Naive thymus-derived CD4-positive, alpha-beta T cell (primary cell): ENCODE results near the gene GALNT2. TPM values are rescaled to one million over a fixed set of nuclear protein-coding genes. Genes with fewer than 3 reads are reported as not detected.

Source experiments
- ATAC-seq: fragments of 150-1000 bp; cut with Tn5 transposase; 2 replicates; pipeline ENCODE4 v1.10.0; 2021; ENCODE audit warnings: mild to moderate bottlenecking, moderate library complexity
- CTCF ChIA-PET: fragments of 350-600 bp; sonication (Branson Sonifier 250); formaldehyde crosslinking; loops from one replicate; lab custom pipeline; 2021; ENCODE audit warnings: antibody characterized with exemption; lab: Charles Lee
- POLR2A ChIA-PET: fragments of 350-600 bp; sonication (Branson Sonifier 250); formaldehyde crosslinking; loops from one replicate; lab custom pipeline; 2021; ENCODE audit warnings: antibody characterized with exemption, inconsistent platforms; lab: Charles Lee
- DNase-seq, 9 donors: peaks; one replicate each; pipeline versions ENCODE4 v3.0.0 to v3.0.0-alpha.2; 2020 to 2022; ENCODE audit warnings: mixed read lengths in 1 of 9
- H3K27ac ChIP-seq: one replicate; pipeline ENCODE4 v1.7.0; 2013; ENCODE audit warnings: mild to moderate bottlenecking, low read depth, low read length, moderate library complexity
- H3K27me3 ChIP-seq, 2 donors: one replicate each; pipeline ENCODE4 v1.7.0; 2013; ENCODE audit warnings: low read length in 2 of 2, mild to moderate bottlenecking in 2 of 2, moderate library complexity in 2 of 2; ENCODE audit not compliant: control insufficient read depth in 2 of 2, insufficient read depth in 2 of 2
- H3K36me3 ChIP-seq, 3 experiments: 1 replicate in 2 of 3; 2 replicates in 1 of 3; pipeline ENCODE4 v1.7.0; 2013; ENCODE audit warnings: low read length in 3 of 3, mild to moderate bottlenecking in 3 of 3, moderate library complexity in 1 of 3; ENCODE audit not compliant: insufficient read depth in 3 of 3, control insufficient read depth in 2 of 3
- H3K4me1 ChIP-seq, 2 donors: one replicate each; pipeline ENCODE4 v1.7.0; 2013; ENCODE audit warnings: low read length in 2 of 2, mild to moderate bottlenecking in 2 of 2, moderate library complexity in 1 of 2; ENCODE audit not compliant: control insufficient read depth in 2 of 2, insufficient read depth in 2 of 2
- H3K4me3 ChIP-seq: 2 replicates; pipeline ENCODE4 v1.7.0; 2013; ENCODE audit warnings: mild to moderate bottlenecking, low read length
- H3K9me3 ChIP-seq, 3 experiments: 1 replicate in 2 of 3; 2 replicates in 1 of 3; pipeline ENCODE4 v1.7.0; 2013; ENCODE audit warnings: low read length in 3 of 3; ENCODE audit not compliant: control insufficient read depth in 2 of 3
- H3K27ac Mint-ChIP-seq, 9 donors: one replicate each; pipeline ENCODE4 v1.8.0; 2020 to 2022; ENCODE audit warnings: mixed read lengths in 9 of 9, mild to moderate bottlenecking in 8 of 9, moderate library complexity in 5 of 9, inconsistent platforms in 2 of 9
- H3K27me3 Mint-ChIP-seq, 5 donors: one replicate each; pipeline ENCODE4 v1.8.0; 2021 to 2022; ENCODE audit warnings: mixed read lengths in 5 of 5, mild to moderate bottlenecking in 1 of 5
- H3K36me3 Mint-ChIP-seq, 5 donors: one replicate each; pipeline ENCODE4 v1.8.0; 2020 to 2022; ENCODE audit warnings: mixed read lengths in 5 of 5, mild to moderate bottlenecking in 3 of 5, inconsistent platforms in 1 of 5
- H3K4me1 Mint-ChIP-seq, 7 donors: one replicate each; pipeline ENCODE4 v1.8.0; 2020 to 2022; ENCODE audit warnings: mixed read lengths in 7 of 7, mild to moderate bottlenecking in 3 of 7, inconsistent platforms in 1 of 7
- H3K4me3 Mint-ChIP-seq, 10 donors: one replicate each; pipeline ENCODE4 v1.8.0; 2020 to 2022; ENCODE audit warnings: mild to moderate bottlenecking in 10 of 10, mixed read lengths in 10 of 10, moderate library complexity in 6 of 10, inconsistent platforms in 2 of 10
- H3K9me3 Mint-ChIP-seq, 11 donors: one replicate each; pipeline ENCODE4 v1.8.0; 2020 to 2022; ENCODE audit warnings: mixed read lengths in 11 of 11, mild to moderate bottlenecking in 4 of 11, inconsistent platforms in 1 of 11, moderate library complexity in 1 of 11
- intact Hi-C, 2 donors: fragments of 100-400 bp; cut with micrococcal nuclease; formaldehyde crosslinking; loops; one replicate each; pipeline ENCODE4 v1.15.1; 2023
- polyA plus RNA-seq, 2 donors: library from polyadenylated mRNA; unstranded; fragments of 300-500 nt; fragmentation: Illumina TruSeq; gene quantifications; one replicate each; pipeline ENCODE4 v1.2.3, GENCODE V29; 2021
- total RNA-seq, 6 experiments: library from RNA in 5 of 6; stranded (reverse) in 5 of 6; gene quantifications; 1 replicate in 5 of 6; 2 replicates in 1 of 6; pipeline ENCODE4 v1.2.3 and lab custom pipeline; 2021 to 2026

The GALNT2 gene
- total and polyA plus RNA-seq, 7 experiments from 2014 or later: 12.0 to 32.7 (median 23.3) TPM

DNA sequence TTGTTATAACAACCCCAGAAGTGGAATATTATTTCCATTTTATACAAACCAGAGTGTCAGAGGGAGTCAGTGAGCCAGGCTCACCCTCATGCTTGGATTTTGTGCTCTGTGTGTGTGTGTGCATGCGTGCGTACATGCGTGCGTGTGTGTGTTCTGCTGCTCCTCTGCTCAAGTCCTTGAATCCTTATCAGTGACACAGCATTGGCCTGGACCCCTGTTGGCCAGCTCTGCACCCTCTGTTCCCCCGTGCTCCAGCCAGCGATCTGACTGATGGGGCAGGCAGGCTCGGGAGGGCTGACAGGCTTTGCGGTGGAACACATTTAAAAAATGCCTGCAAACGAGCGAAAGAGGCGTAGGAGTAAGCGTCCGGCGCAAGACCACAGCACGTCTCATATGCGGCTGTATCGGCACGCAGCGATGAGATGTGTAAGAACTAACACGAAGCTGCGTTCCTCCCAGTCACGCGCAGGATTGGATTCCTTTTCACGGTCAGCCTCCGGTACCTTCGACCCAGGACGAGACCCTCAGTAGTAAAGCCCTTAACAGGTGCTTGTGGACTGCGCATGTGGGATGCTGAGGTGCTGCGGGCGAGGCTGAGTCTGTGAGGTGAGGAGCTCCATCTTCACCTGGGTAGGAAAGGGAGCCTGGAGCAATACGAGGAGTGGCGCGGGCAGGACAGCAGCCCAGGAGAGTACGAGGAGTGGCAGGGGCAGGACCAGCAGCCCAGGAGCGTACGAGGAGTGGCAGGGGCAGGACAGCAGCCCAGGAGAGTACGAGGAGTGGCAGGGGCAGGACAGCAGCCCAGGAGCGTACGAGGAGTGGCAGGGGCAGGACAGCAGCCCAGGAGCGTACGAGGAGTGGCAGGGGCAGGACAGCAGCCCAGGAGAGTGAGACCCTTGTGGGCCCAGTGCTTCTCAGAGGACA lies 130.9 kb downstream of the GALNT2 start:
- Mint-ChIP-seq H3K4me1 (peaks cover 4 to 24% (median 15%) of the 10 kb centered on the region in 7 donors), H3K4me3 (no peak overlapping the region), H3K27me3 (no peaks in the 10 kb centered on the region), H3K9me3 (no peaks in the 10 kb centered on the region), H3K36me3 (peaks cover 0 to 29% (median 8%) of the 10 kb centered on the region in 5 donors), H3K27ac (no peak overlapping the region)
- ATAC-seq (no peak), DNase-seq (no peak)
- H3K27me3 ChIP-seq: no peaks in the 10 kb centered on the region
- ChIA-PET CTCF (interaction anchor here (0.6 kb wide), 1 partner anchor 342 kb away, joined by 3 read pairs; no protein-coding TSS in a partner anchor), POLR2A (no interaction called here)
- intact Hi-C loops: no loop called here
- no peak overlapping the region for H3K27ac ChIP-seq
- no peaks in the 10 kb centered on the region for H3K4me1 ChIP-seq
- no peak overlapping the region for H3K4me3 ChIP-seq
- no peaks in the 10 kb centered on the region for H3K9me3 ChIP-seq
- peaks cover 0 to 6% (median under 1%) of the 10 kb centered on the region in 3 experiments for H3K36me3 ChIP-seq

DNA sequence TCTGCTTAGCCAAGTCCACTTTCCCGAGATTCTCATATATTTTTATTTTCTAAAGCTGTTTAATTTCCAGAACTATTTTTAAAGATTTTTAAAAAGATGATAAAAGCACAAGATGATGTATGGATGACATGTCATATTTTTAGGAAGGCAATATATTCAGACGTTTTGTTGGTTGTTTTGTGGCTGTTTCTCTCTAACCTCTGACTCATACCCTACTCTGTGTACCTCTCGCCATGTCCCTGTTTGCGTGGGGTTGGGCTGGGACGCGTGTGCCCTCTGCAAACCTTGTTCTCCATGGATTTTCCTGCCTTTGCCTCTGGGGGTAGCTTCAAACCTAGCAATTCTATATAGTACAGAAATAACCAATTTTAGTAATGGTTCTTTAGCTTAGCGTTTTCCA lies 132.0 kb downstream of the GALNT2 start:
- no peak for ATAC-seq
- peaks cover 0 to 15% (median 7%) of the 10 kb centered on the region in 3 experiments for H3K36me3 ChIP-seq
- ChIA-PET POLR2A (no interaction called here), CTCF (interaction anchor here (0.6 kb wide), 1 partner anchor 343 kb away, joined by 3 read pairs; no protein-coding TSS in a partner anchor)
- intact Hi-C loops: no loop called here
- H3K27me3 Mint-ChIP-seq: no peaks in the 10 kb centered on the region
- H3K9me3 ChIP-seq: no peaks in the 10 kb centered on the region
- H3K4me1 Mint-ChIP-seq: peaks cover 4 to 22% (median 8%) of the 10 kb centered on the region in 7 donors
- H3K36me3 Mint-ChIP-seq: peaks cover 5 to 36% (median 15%) of the 10 kb centered on the region in 5 donors
- no peaks in the 10 kb centered on the region for H3K4me1 ChIP-seq
- H3K9me3 Mint-ChIP-seq: no peaks in the 10 kb centered on the region
- H3K4me3 ChIP-seq: no peak overlapping the region
- no peak for DNase-seq
- H3K27ac Mint-ChIP-seq: no peak overlapping the region
- no peak overlapping the region for H3K27ac ChIP-seq
- H3K4me3 Mint-ChIP-seq: no peak overlapping the region
- H3K27me3 ChIP-seq: no peaks in the 10 kb centered on the region

DNA sequence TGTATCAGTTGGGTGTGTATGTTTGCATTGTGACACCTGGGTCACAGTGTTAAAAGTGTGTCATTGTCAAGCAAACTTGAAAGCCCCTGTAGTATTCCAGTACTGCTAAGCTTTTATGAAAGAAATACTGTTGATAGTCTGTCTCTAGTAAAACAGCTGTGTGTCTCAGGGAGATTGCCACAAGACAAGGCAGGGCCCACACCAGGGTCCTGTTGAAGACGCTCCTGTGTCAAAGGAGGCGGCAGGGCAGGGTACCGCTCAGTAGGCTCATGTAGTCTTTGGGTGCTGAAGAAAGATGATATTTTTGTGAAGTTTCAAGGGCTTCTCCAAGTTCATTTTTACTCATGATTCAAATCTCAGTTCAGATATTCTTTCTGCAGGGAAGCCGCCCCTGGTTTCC lies 132.5 kb downstream of the GALNT2 start:
- Mint-ChIP-seq H3K27me3 (no peaks in the 10 kb centered on the region), H3K4me1 (peaks cover 3 to 19% (median 7%) of the 10 kb centered on the region in 7 donors), H3K4me3 (no peak overlapping the region), H3K27ac (no peak overlapping the region), H3K36me3 (peaks cover 5 to 39% (median 18%) of the 10 kb centered on the region in 5 donors), H3K9me3 (no peaks in the 10 kb centered on the region)
- POLR2A ChIA-PET: interaction anchor here (0.6 kb wide), 1 partner anchor 131 kb away, joined by 3 read pairs; no protein-coding TSS in a partner anchor
- intact Hi-C loops: no loop called here
- no peak overlapping the region for H3K27ac ChIP-seq
- peaks cover 0 to 20% (median 7%) of the 10 kb centered on the region in 3 experiments for H3K36me3 ChIP-seq
- no peak for ATAC-seq
- no peaks in the 10 kb centered on the region for H3K27me3 ChIP-seq
- no peaks in the 10 kb centered on the region for H3K4me1 ChIP-seq
- CTCF ChIA-PET: no interaction called here
- no peak for DNase-seq
- H3K9me3 ChIP-seq: no peaks in the 10 kb centered on the region
- no peak overlapping the region for H3K4me3 ChIP-seq

DNA sequence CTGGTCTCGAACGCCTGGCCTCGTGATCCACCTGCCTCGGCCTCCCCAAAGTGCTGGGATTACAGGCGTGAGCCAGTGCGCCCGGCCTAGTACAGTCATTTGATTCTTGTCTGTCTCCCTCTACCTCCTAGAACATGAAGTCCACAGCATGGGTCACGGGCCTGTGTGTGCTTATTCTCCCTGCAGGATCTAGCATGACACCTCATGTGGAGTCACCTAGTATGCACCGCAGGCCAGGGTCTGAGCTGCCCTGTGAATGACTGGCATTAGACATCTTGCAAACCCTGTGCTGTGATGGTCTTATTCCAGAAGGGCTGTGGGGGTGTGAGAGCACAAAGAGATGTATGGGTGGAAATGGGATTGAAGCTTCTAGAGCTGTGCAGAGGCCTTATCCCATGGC lies 133.2 kb downstream of the GALNT2 start:
- H3K4me3 Mint-ChIP-seq: no peak overlapping the region
- Histone ChIP-seq H3K4me3 (no peak overlapping the region), H3K4me1 (no peaks in the 10 kb centered on the region), H3K9me3 (no peaks in the 10 kb centered on the region), H3K27me3 (no peaks in the 10 kb centered on the region), H3K27ac (no peak overlapping the region), H3K36me3 (peaks cover 0 to 25% (median 10%) of the 10 kb centered on the region in 3 experiments)
- H3K36me3 Mint-ChIP-seq: peaks cover 9 to 43% (median 25%) of the 10 kb centered on the region in 5 donors
- no peak for DNase-seq
- no peak for ATAC-seq
- no peaks in the 10 kb centered on the region for H3K9me3 Mint-ChIP-seq
- POLR2A ChIA-PET: no interaction called here
- H3K27ac Mint-ChIP-seq: no peak overlapping the region
- intact Hi-C loops: loop anchor here in 1 of 2 donors (10.0 kb wide), 1 partner anchor 115 kb away; no protein-coding TSS in a partner anchor
- H3K27me3 Mint-ChIP-seq: no peaks in the 10 kb centered on the region
- CTCF ChIA-PET: no interaction called here
- H3K4me1 Mint-ChIP-seq: peaks cover 0 to 16% (median 2%) of the 10 kb centered on the region in 7 donors

DNA sequence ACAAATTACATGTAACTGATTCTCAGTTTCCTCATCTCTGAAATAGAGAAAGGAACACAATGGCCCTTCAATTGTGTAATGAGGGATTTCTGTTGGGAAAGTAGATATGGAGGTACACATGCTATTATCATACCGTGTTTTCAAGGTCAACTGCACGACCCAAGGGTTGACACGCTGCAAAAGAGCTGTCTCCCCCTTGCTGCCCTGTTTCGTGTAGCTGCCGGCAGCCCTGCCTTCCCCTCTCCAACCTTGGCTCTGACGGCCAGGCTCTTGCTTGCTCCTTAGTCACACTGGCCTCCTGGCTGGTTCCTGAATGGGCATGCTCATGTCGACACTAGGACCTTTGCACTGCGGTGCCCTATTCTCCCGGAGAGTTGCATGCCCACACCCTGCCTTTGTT lies 134.4 kb downstream of the GALNT2 start:
- Histone ChIP-seq H3K4me1 (no peaks in the 10 kb centered on the region), H3K27ac (no peak overlapping the region), H3K4me3 (no peak overlapping the region), H3K9me3 (no peaks in the 10 kb centered on the region), H3K27me3 (no peaks in the 10 kb centered on the region), H3K36me3 (peaks cover 0 to 33% (median 10%) of the 10 kb centered on the region in 3 experiments)
- Mint-ChIP-seq H3K27me3 (no peaks in the 10 kb centered on the region), H3K4me1 (peaks cover 0 to 14% (median 2%) of the 10 kb centered on the region in 7 donors), H3K27ac (peak overlapping the region in 1 of 9 donors; percentile 22), H3K36me3 (peaks cover 9 to 47% (median 23%) of the 10 kb centered on the region in 5 donors), H3K4me3 (no peak overlapping the region), H3K9me3 (no peaks in the 10 kb centered on the region)
- ATAC-seq (no peak), DNase-seq (no peak)
- POLR2A ChIA-PET: no interaction called here
- intact Hi-C loops: loop anchor here in 1 of 2 donors (10.0 kb wide), 1 partner anchor 113 kb away; no protein-coding TSS in a partner anchor
- CTCF ChIA-PET: no interaction called here

DNA sequence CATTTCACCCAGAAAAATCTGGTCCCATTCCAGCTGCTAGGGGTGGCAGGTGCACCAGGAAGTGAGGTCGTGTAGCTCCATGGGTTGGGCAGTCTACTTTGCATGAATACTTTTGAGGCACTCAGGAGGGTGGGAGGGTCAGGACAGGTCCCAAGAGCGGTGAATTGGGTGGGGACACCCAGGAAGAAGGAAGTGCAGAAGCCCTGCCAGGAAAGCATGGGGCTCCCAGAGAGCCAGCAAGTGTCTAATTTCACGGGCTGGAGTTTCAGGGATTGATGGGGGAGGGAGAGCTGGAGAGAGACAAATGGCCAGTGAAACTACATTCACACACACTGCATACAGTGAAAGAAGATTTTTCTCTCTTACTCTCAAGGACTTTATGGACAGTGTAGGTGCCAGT lies 137.8 kb downstream of the GALNT2 start:
- Histone ChIP-seq H3K36me3 (peaks cover 0 to 33% (median 10%) of the 10 kb centered on the region in 3 experiments), H3K4me3 (no peak overlapping the region), H3K9me3 (no peaks in the 10 kb centered on the region), H3K27me3 (no peaks in the 10 kb centered on the region), H3K27ac (no peak overlapping the region), H3K4me1 (no peaks in the 10 kb centered on the region)
- Mint-ChIP-seq H3K27ac (no peak overlapping the region), H3K4me3 (no peak overlapping the region), H3K36me3 (peaks cover 11 to 54% (median 23%) of the 10 kb centered on the region in 5 donors), H3K4me1 (peaks cover 7 to 36% (median 15%) of the 10 kb centered on the region in 7 donors), H3K9me3 (no peaks in the 10 kb centered on the region), H3K27me3 (no peaks in the 10 kb centered on the region)
- intact Hi-C loops: loop anchor here in 1 of 2 donors (10.0 kb wide), 1 partner anchor 110 kb away; no protein-coding TSS in a partner anchor
- CTCF ChIA-PET: no interaction called here
- POLR2A ChIA-PET: no interaction called here
- DNase-seq (no peak), ATAC-seq (no peak)
